ENCODE results near the gene CRYBG2.

DNA sequence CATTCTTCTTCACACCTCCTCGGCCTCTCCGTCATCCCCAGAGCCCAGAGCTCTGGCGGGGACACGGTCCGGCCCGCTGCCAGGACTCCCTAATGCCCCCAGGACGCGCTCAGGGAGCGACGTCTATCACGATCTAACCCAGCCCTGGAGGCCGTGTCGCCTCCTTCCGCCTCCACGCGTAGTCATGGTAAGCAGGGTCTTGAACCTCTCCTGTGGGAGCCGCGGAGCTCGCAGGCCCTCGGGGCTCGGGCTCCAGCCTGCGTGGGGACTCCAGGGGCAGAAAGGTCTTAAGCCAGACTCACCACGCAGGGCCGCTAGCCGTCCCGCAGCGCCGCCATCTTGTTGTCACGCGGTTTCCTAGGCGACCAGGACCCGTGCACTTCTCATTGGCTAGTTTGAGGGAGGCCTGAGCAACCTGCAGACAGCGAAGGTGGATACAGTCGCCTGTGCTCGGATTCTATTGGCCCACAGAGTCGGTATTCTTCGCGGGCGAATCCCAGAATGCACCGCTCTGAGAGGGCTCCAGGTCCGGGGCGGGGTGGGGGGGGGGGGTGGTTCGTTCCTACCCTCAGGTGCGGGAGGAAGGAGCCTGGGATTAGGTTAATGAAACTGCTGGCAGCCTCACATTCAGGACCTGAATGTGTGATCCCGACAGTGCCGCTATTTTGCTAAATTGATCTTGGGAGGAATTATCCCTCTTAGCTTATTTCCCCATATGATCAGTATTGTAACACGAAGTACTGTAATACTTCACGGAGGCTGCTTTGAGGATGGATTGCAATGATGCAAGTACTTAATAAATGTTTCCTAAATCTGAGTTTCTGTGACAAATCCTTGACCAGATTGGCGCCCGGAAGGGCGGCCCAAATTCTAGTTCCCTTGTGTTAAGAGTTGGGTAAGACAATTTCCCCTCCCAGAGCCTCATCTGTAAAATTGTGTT, 47.4 kb downstream of the CRYBG2 start, which contains the start of gene UBXN11:
- TF ChIP-seq, protein P1, sequence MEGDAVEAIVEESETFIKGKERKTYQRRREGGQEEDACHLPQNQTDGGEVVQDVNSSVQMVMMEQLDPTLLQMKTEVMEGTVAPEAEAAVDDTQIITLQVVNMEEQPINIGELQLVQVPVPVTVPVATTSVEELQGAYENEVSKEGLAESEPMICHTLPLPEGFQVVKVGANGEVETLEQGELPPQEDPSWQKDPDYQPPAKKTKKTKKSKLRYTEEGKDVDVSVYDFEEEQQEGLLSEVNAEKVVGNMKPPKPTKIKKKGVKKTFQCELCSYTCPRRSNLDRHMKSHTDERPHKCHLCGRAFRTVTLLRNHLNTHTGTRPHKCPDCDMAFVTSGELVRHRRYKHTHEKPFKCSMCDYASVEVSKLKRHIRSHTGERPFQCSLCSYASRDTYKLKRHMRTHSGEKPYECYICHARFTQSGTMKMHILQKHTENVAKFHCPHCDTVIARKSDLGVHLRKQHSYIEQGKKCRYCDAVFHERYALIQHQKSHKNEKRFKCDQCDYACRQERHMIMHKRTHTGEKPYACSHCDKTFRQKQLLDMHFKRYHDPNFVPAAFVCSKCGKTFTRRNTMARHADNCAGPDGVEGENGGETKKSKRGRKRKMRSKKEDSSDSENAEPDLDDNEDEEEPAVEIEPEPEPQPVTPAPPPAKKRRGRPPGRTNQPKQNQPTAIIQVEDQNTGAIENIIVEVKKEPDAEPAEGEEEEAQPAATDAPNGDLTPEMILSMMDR (IDR thresholded peaks at IDR 0.05 in 4 of 5, conservative IDR thresholded peaks at IDR 0.05 in 1 of 5) = no peak
- TF ChIP-seq POLR2A (IDR thresholded peaks at IDR 0.05) = no peak

All from gastrocnemius medialis (tissue), 4 donors.